HEK293 (cell line): ENCODE measurements around the gene LSP1.
A peak's percentile ranks its signal among the peaks of the same experiment; 100 is the strongest.

ENCODE experiments used
- CTCF ChIA-PET: fragments of 350-600 bp; formaldehyde crosslinking; extraction: SDS; loops from one replicate; lab custom pipeline; 2021; ENCODE audit warnings: antibody characterized with exemption; lab: Yijun Ruan, JAX
- POLR2A ChIA-PET: fragments of 300-600 bp; formaldehyde crosslinking; extraction: SDS; loops from one replicate; lab custom pipeline; 2020; ENCODE audit warnings: antibody characterized with exemption, inconsistent platforms; lab: Yijun Ruan, JAX
- H3K27ac ChIP-seq: fragments of 200-500 bp; sonication (Bioruptor generic); 2 replicates; pipeline ENCODE4 v1.5.1; 2014; ENCODE audit warnings: low read depth, low read length, control low read depth, inconsistent platforms; ENCODE audit errors: extremely low read depth
- H3K36me3 ChIP-seq, 2 experiments: fragments of 200-500 bp in 1 of 2; sonication (Bioruptor generic) in 1 of 2; 1 replicate in 1 of 2; 2 replicates in 1 of 2; pipeline ENCODE4 v1.5.1; 2014 to 2017; ENCODE audit warnings: inconsistent platforms in 2 of 2, low read length in 2 of 2; ENCODE audit not compliant: control insufficient read depth in 2 of 2, insufficient read depth in 1 of 2
- H3K4me1 ChIP-seq: fragments of 200-500 bp; sonication (Bioruptor generic); 2 replicates; pipeline ENCODE4 v1.5.1; 2014; ENCODE audit warnings: mild to moderate bottlenecking, low read length, inconsistent platforms; ENCODE audit not compliant: control insufficient read depth, insufficient read depth
- H3K4me3 ChIP-seq: 2 replicates; pipeline ENCODE4 v1.5.1; 2011; ENCODE audit warnings: low read depth, mild to moderate bottlenecking, control low read depth, low read length, moderate library complexity
- H3K9me3 ChIP-seq: fragments of 200-500 bp; sonication (Bioruptor generic); 2 replicates; pipeline ENCODE4 v1.5.1; 2014; ENCODE audit warnings: low read depth, low read length, inconsistent platforms; ENCODE audit not compliant: control insufficient read depth, insufficient read depth
- FEZF1 ChIP-seq: fragments of 450-650 bp; formaldehyde crosslinking; IDR thresholded peaks from 2 replicates; pipeline ENCODE4 v1.5.1; 2016; ENCODE audit warnings: missing biosample characterization, missing genetic modification characterization
- GFI1B ChIP-seq: fragments of 450-650 bp; formaldehyde crosslinking; IDR thresholded peaks from 2 replicates; pipeline ENCODE4 v1.5.1; 2016; ENCODE audit warnings: missing biosample characterization, missing genetic modification characterization
- GLIS1 ChIP-seq: fragments of 450-650 bp; formaldehyde crosslinking; IDR thresholded peaks from 2 replicates; pipeline ENCODE4 v1.5.1; 2016; ENCODE audit warnings: missing biosample characterization, missing genetic modification characterization
- HOXA7 ChIP-seq: sonication (generic); formaldehyde crosslinking; IDR thresholded peaks from 2 replicates; pipeline ENCODE4 v1.8.1; 2022; ENCODE audit warnings: missing genetic modification reagents, borderline replicate concordance
- KLF7 ChIP-seq: fragments of 450-650 bp; formaldehyde crosslinking; IDR thresholded peaks from 2 replicates; pipeline ENCODE4 v1.5.1; 2016; ENCODE audit warnings: missing biosample characterization, missing genetic modification characterization, borderline replicate concordance
- MYNN ChIP-seq: fragments of 450-650 bp; formaldehyde crosslinking; IDR thresholded peaks from 2 replicates; pipeline ENCODE4 v1.5.1; 2016; ENCODE audit warnings: missing biosample characterization, missing genetic modification characterization, borderline replicate concordance
- YY1 ChIP-seq: fragments of 450-650 bp; formaldehyde crosslinking; IDR thresholded peaks from 2 replicates; pipeline ENCODE4 v1.5.1; 2018; ENCODE audit warnings: missing biosample characterization, missing genetic modification characterization
- ZNF10 ChIP-seq: fragments of 450-650 bp; formaldehyde crosslinking; IDR thresholded peaks from 2 replicates; pipeline ENCODE4 v1.5.1; 2017; ENCODE audit warnings: missing biosample characterization, missing genetic modification characterization
- ZNF146 ChIP-seq: fragments of 450-650 bp; formaldehyde crosslinking; IDR thresholded peaks from 2 replicates; pipeline ENCODE4 v1.5.1; 2016; ENCODE audit warnings: missing biosample characterization, missing genetic modification characterization
- ZNF175 ChIP-seq: fragments of 450-650 bp; formaldehyde crosslinking; IDR thresholded peaks from 2 replicates; pipeline ENCODE4 v1.5.1; 2016; ENCODE audit warnings: missing biosample characterization, missing genetic modification characterization
- ZNF2 ChIP-seq: fragments of 450-650 bp; formaldehyde crosslinking; IDR thresholded peaks from 2 replicates; pipeline ENCODE4 v1.5.1; 2016; ENCODE audit warnings: missing biosample characterization, missing genetic modification characterization
- ZNF221 ChIP-seq: fragments of 450-650 bp; formaldehyde crosslinking; IDR thresholded peaks from 2 replicates; pipeline ENCODE4 v1.5.1; 2017; ENCODE audit warnings: missing biosample characterization, missing genetic modification characterization, borderline replicate concordance
- ZNF37A ChIP-seq: fragments of 450-650 bp; IDR thresholded peaks from 2 replicates; pipeline ENCODE4 v1.5.1; 2018; ENCODE audit warnings: missing biosample characterization, missing genetic modification characterization
- ZNF426 ChIP-seq: fragments of 450-650 bp; formaldehyde crosslinking; IDR thresholded peaks from 2 replicates; pipeline ENCODE4 v1.5.1; 2017; ENCODE audit warnings: missing biosample characterization, missing genetic modification characterization, mild to moderate bottlenecking, inconsistent platforms, moderate library complexity
- ZNF610 ChIP-seq: fragments of 450-650 bp; formaldehyde crosslinking; IDR thresholded peaks from 2 replicates; pipeline ENCODE4 v1.5.1; 2016; ENCODE audit warnings: missing biosample characterization, missing genetic modification characterization, borderline replicate concordance
- ZNF701 ChIP-seq: fragments of 450-650 bp; formaldehyde crosslinking; IDR thresholded peaks from 2 replicates; pipeline ENCODE4 v1.5.1; 2016; ENCODE audit warnings: missing biosample characterization, missing genetic modification characterization
- ZNF837 ChIP-seq: fragments of 450-650 bp; formaldehyde crosslinking; IDR thresholded peaks from 2 replicates; pipeline ENCODE4 v1.5.1; 2016; ENCODE audit warnings: missing biosample characterization, missing genetic modification characterization
- TF ChIP-seq, protein P1 (sequence below): fragments of 450-650 bp; formaldehyde crosslinking; IDR thresholded peaks from 2 replicates; pipeline ENCODE4 v1.5.1; 2016; ENCODE audit warnings: missing biosample characterization, missing genetic modification characterization
- TF ChIP-seq, protein P2 (sequence below): fragments of 450-650 bp; formaldehyde crosslinking; IDR thresholded peaks from 2 replicates; pipeline ENCODE4 v1.5.1; 2016; ENCODE audit warnings: missing biosample characterization, missing genetic modification characterization
- TF ChIP-seq, protein P3 (sequence below): fragments of 450-650 bp; formaldehyde crosslinking; IDR thresholded peaks from 2 replicates; pipeline ENCODE4 v1.5.1; 2017; ENCODE audit warnings: missing biosample characterization, missing genetic modification characterization

LSP1 gene

DNA sequence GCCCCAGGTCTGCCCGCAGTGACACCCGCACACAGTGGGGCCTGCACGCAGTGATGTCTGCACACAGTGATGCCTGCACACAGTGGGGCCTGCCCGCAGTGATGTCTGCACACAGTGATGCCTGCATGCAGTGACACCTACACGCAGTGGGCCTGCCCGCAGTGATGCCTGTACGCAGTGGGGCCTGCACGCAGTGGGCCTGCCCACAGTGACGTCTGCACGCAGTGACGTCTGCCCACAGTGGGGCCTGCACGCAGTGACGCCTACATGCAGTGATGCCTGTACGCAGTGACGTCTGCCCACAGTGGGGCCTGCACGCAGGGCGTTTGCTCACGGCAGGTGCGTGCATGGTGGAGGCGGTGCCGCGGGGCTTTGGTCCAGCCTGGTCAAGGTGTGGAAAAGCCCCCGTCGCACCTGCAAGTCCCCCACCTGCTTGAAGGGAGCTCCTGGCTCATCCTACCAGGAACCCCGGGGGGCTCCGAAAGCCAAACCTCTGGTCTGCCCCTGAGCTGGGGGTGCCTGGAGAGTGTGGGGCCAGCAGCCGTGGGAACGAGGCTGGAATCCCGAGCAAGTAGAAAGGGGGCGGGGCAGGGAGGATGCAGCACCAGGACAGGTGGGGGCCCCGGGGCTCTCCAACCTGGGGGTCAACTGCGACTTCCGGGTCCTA is 27.0 kb upstream of the LSP1 start:
- POLR2A ChIA-PET, result interaction anchor here (0.6 kb wide), 2 partner anchors 17 to 155 kb away, joined by 3 read pairs; no protein-coding TSS in a partner anchor
- no peaks in the 10 kb centered on the region for H3K9me3 ChIP-seq
- H3K27ac ChIP-seq, result no peak overlapping the region
- no peak overlapping the region for H3K4me3 ChIP-seq
- no peak for TF ChIP-seq ZNF175
- TF ChIP-seq ZNF2, result no peak
- no peak for TF ChIP-seq ZNF37A (tag by site-specific recombination)
- no peak for TF ChIP-seq HOXA7 (CRISPR knock-in tag)
- no peak for TF ChIP-seq ZNF701 (tag by site-specific recombination)
- TF ChIP-seq KLF7 (tag by site-specific recombination), result no peak
- TF ChIP-seq YY1, result no peak
- TF ChIP-seq, protein P1, sequence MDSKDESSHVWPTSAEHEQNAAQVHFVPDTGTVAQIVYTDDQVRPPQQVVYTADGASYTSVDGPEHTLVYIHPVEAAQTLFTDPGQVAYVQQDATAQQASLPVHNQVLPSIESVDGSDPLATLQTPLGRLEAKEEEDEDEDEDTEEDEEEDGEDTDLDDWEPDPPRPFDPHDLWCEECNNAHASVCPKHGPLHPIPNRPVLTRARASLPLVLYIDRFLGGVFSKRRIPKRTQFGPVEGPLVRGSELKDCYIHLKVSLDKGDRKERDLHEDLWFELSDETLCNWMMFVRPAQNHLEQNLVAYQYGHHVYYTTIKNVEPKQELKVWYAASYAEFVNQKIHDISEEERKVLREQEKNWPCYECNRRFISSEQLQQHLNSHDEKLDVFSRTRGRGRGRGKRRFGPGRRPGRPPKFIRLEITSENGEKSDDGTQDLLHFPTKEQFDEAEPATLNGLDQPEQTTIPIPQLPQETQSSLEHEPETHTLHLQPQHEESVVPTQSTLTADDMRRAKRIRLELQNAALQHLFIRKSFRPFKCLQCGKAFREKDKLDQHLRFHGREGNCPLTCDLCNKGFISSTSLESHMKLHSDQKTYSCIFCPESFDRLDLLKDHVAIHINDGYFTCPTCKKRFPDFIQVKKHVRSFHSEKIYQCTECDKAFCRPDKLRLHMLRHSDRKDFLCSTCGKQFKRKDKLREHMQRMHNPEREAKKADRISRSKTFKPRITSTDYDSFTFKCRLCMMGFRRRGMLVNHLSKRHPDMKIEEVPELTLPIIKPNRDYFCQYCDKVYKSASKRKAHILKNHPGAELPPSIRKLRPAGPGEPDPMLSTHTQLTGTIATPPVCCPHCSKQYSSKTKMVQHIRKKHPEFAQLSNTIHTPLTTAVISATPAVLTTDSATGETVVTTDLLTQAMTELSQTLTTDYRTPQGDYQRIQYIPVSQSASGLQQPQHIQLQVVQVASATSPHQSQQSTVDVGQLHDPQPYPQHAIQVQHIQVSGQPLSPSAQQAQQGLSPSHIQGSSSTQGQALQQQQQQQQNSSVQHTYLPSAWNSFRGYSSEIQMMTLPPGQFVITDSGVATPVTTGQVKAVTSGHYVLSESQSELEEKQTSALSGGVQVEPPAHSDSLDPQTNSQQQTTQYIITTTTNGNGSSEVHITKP (tag by site-specific recombination), result no peak
- TF ChIP-seq ZNF146 (tag by site-specific recombination), result no peak
- TF ChIP-seq, protein P2, sequence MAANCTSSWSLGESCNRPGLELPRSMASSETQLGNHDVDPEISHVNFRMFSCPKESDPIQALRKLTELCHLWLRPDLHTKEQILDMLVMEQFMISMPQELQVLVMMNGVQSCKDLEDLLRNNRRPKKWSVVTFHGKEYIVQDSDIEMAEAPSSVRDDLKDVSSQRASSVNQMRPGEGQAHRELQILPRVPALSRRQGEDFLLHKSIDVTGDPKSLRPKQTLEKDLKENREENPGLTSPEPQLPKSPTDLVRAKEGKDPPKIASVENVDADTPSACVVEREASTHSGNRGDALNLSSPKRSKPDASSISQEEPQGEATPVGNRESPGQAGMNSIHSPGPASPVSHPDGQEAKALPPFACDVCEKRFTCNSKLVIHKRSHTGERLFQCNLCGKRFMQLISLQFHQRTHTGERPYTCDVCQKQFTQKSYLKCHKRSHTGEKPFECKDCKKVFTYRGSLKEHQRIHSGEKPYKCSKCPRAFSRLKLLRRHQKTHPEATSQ, result no peak
- TF ChIP-seq ZNF610 (tag by site-specific recombination), result no peak
- TF ChIP-seq GFI1B, result no peak
- TF ChIP-seq GLIS1 (tag by site-specific recombination), result no peak
- CTCF ChIA-PET, result interaction anchor here (0.6 to 3.1 kb wide), 2 partner anchors 56 to 173 kb away, joined by 7 to 18 read pairs; no protein-coding TSS in a partner anchor
- no peaks in the 10 kb centered on the region for H3K4me1 ChIP-seq
- H3K36me3 ChIP-seq, result no peaks in the 10 kb centered on the region

DNA sequence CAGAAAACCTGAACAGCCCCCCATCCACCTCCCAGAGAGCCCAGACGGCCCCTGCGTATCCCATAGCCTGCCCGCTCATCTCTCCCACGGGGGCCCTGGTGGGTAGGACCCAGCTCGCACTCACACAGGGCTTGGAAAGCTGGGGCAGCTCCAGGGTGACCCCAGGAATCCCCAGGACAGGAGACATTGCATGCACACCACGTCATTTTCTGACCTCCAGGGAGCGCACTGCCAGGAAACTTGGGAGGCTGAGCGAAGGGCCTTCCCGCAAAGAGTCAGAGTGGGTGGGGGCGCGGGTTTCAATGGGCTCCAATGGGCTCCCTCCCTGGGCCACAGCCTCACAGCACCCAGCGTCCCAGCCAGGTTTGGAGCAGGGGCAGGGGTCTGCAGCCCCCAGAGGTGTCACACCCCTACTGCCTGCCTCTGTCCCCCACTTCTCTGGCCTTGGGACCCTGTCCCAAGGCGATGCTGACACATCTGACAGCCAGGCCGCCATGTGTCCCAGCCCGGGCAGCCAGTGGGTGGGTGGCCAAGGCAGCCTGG is 26.3 kb upstream of the LSP1 start:
- H3K4me3 ChIP-seq, result no peak overlapping the region
- TF ChIP-seq ZNF837, result no peak
- TF ChIP-seq, protein P3, sequence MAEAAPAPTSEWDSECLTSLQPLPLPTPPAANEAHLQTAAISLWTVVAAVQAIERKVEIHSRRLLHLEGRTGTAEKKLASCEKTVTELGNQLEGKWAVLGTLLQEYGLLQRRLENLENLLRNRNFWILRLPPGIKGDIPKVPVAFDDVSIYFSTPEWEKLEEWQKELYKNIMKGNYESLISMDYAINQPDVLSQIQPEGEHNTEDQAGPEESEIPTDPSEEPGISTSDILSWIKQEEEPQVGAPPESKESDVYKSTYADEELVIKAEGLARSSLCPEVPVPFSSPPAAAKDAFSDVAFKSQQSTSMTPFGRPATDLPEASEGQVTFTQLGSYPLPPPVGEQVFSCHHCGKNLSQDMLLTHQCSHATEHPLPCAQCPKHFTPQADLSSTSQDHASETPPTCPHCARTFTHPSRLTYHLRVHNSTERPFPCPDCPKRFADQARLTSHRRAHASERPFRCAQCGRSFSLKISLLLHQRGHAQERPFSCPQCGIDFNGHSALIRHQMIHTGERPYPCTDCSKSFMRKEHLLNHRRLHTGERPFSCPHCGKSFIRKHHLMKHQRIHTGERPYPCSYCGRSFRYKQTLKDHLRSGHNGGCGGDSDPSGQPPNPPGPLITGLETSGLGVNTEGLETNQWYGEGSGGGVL (tag by site-specific recombination), result no peak
- TF ChIP-seq MYNN (tag by site-specific recombination), result no peak
- peak; percentile 77 for TF ChIP-seq GLIS1 (tag by site-specific recombination)
- no peak for TF ChIP-seq ZNF426 (tag by site-specific recombination)
- no peak for TF ChIP-seq ZNF175
- no peak for TF ChIP-seq ZNF10 (tag by site-specific recombination)
- no peak for TF ChIP-seq FEZF1 (tag by site-specific recombination)
- no peak for TF ChIP-seq ZNF221
- TF ChIP-seq, all 188 proteins: peak for 1
- Histone ChIP-seq H3K27ac (no peak overlapping the region), H3K4me1 (no peaks in the 10 kb centered on the region), H3K36me3 (no peaks in the 10 kb centered on the region), H3K9me3 (no peaks in the 10 kb centered on the region)
- ChIA-PET CTCF (interaction anchor here (0.6 to 8.2 kb wide), 3 partner anchors 56 to 174 kb away, joined by 7 to 261 read pairs (median 18); no protein-coding TSS in a partner anchor), POLR2A (no interaction called here)
